ENCODE results near the gene RSRC1. TPM values are rescaled to one million over a fixed set of nuclear protein-coding genes. Genes with fewer than 3 reads are reported as not detected.
A peak's percentile ranks its signal among the peaks of the same experiment; 100 is the strongest.

Gene RSRC1
- total and polyA plus RNA-seq, 2 of the 13 experiments (the other 11 are each of a cell fraction or from before 2014, with no cell fraction given) = 4.9 to 63.0 TPM

- TF ChIP-seq ZBTB46 (CRISPR knock-in tag; IDR thresholded peaks at IDR 0.05; ENCODE audit: borderline replicate concordance) (no peak), MAFF (IDR thresholded peaks at IDR 0.05; ENCODE audit: low read depth, low read length) (peak; percentile 19; the same call in 1 of the 2 replicates), ZNF747 (CRISPR knock-in tag; IDR thresholded peaks at IDR 0.05; ENCODE audit: borderline replicate concordance) (peak; percentile 80; the same call in 1 of the 2 replicates), EHMT2 (IDR thresholded peaks at IDR 0.05; ENCODE audit: borderline replicate concordance, low read depth, low read length) (peak; percentile 70; the same call in 1 of the 2 replicates), POLR2A (IDR thresholded peaks at IDR 0.05; ENCODE audit: insufficient read depth in 1 of 2, low read depth in 2 of 2, low read length in 2 of 2) (peak; percentile 88 to 91), TFDP2 (CRISPR knock-in tag; IDR thresholded peaks at IDR 0.05) (peak; percentile 97), FOXM1 (CRISPR knock-in tag; IDR thresholded peaks at IDR 0.05) (no peak), ZNF580 (CRISPR knock-in tag; IDR thresholded peaks at IDR 0.05; ENCODE audit: borderline replicate concordance, low read depth) (peak; percentile 95; the same call in 1 of the 2 replicates), IRF1 (CRISPR knock-in tag; IDR thresholded peaks at IDR 0.05; ENCODE audit: low read depth) (no peak), ZNF629 (CRISPR knock-in tag; conservative IDR thresholded peaks at IDR 0.05) (no peak), THYN1 (CRISPR knock-in tag; IDR thresholded peaks at IDR 0.05; ENCODE audit: borderline replicate concordance, low read depth) (no peak), CBX1 (IDR thresholded peaks at IDR 0.05; ENCODE audit: low read depth) (peak; percentile 78), SMAD3 (CRISPR knock-in tag; IDR thresholded peaks at IDR 0.05) (peak; percentile 69), POLR2G (IDR thresholded peaks at IDR 0.05; ENCODE audit: low read depth, low read length) (peak; percentile 89), ZBTB42 (CRISPR knock-in tag; IDR thresholded peaks at IDR 0.05) (no peak; the same call in 1 of the 2 replicates), ZNF563 (CRISPR knock-in tag; IDR thresholded peaks at IDR 0.05) (peak; percentile 85), FOXK1 (CRISPR knock-in tag; IDR thresholded peaks at IDR 0.05; ENCODE audit: borderline replicate concordance, low read depth) (peak; percentile 79), MBD4 (IDR thresholded peaks at IDR 0.05; ENCODE audit: borderline replicate concordance, low read length) (no peak), E2F2 (CRISPR knock-in tag; IDR thresholded peaks at IDR 0.05; ENCODE audit: borderline replicate concordance) (no peak), NFRKB (IDR thresholded peaks at IDR 0.05) (no peak), GATA4 (IDR thresholded peaks at IDR 0.05; ENCODE audit: borderline replicate concordance, low read depth) (no peak), BRCA1 (CRISPR knock-in tag; IDR thresholded peaks at IDR 0.05) (peak; percentile 86; the same call in 1 of the 2 replicates), CHD4 (IDR thresholded peaks at IDR 0.05; ENCODE audit: borderline replicate concordance, low read length) (no peak)
Observed at GRCh38 chr3:158109804-158110657, at the start of gene RSRC1 (continued).

Data from HepG2 (cell line).